Astrocyte (in vitro differentiated cells and primary cell): ENCODE measurements around the gene LBR. TPM values are rescaled to one million over a fixed set of nuclear protein-coding genes. Genes with fewer than 3 reads are reported as not detected.

Experiments
- DNase-seq: peaks from one replicate; pipeline ENCODE4 v3.0.0-alpha.2; 2010; ENCODE audit warnings: low read depth
- FAIRE-seq: peaks from 2 replicates; lab custom pipeline; 2011; peaks lifted over from hg19 to GRCh38; lab: Jason Lieb, UNC
- H2AFZ ChIP-seq: 2 replicates; pipeline ENCODE4 v1.6.0; 2012; ENCODE audit warnings: low read depth, low read length, inconsistent platforms
- H3K27ac ChIP-seq: 2 replicates; pipeline ENCODE4 v1.5.1; 2011; ENCODE audit warnings: low read depth, low read length, inconsistent platforms
- H3K27me3 ChIP-seq: 2 replicates; pipeline ENCODE4 v1.6.0; 2011; ENCODE audit warnings: low read length, inconsistent platforms; ENCODE audit not compliant: insufficient read depth
- H3K36me3 ChIP-seq: 2 replicates; pipeline ENCODE4 v1.5.1; 2011; ENCODE audit warnings: low read length, inconsistent platforms; ENCODE audit not compliant: insufficient read depth
- H3K4me1 ChIP-seq: 2 replicates; pipeline ENCODE4 v1.5.1; 2011; ENCODE audit warnings: low read length, inconsistent platforms; ENCODE audit not compliant: insufficient read depth
- H3K4me2 ChIP-seq: 2 replicates; pipeline ENCODE4 v1.6.0; 2012; ENCODE audit warnings: low read length, inconsistent platforms
- H3K4me3 ChIP-seq: 2 replicates; pipeline ENCODE4 v1.5.1; 2011; ENCODE audit warnings: low read depth, mild to moderate bottlenecking, low read length, inconsistent platforms; ENCODE audit not compliant: insufficient read depth
- H3K79me2 ChIP-seq: 2 replicates; pipeline ENCODE4 v1.6.0; 2012; ENCODE audit warnings: mild to moderate bottlenecking, low read length, inconsistent platforms; ENCODE audit not compliant: insufficient read depth
- H3K9ac ChIP-seq: 2 replicates; pipeline ENCODE4 v1.6.0; 2012; ENCODE audit warnings: mild to moderate bottlenecking, low read length, inconsistent platforms
- H3K9me3 ChIP-seq: 2 replicates; pipeline ENCODE4 v1.5.1; 2012; ENCODE audit warnings: low read depth, mild to moderate bottlenecking, low read length, inconsistent platforms; ENCODE audit not compliant: insufficient read depth
- H4K20me1 ChIP-seq: 2 replicates; pipeline ENCODE4 v1.6.0; 2012; ENCODE audit warnings: low read length, inconsistent platforms; ENCODE audit not compliant: insufficient read depth
- H3K27ac Mint-ChIP-seq: one replicate; pipeline ENCODE4 v1.8.0; 2021; ENCODE audit warnings: mild to moderate bottlenecking, mixed read lengths; ENCODE audit not compliant: unreplicated experiment
- H3K27me3 Mint-ChIP-seq: one replicate; pipeline ENCODE4 v1.8.0; 2021; ENCODE audit warnings: low read depth, mixed read lengths; ENCODE audit not compliant: unreplicated experiment
- H3K36me3 Mint-ChIP-seq: one replicate; pipeline ENCODE4 v1.8.0; 2021; ENCODE audit warnings: low read depth, mixed read lengths; ENCODE audit not compliant: unreplicated experiment
- H3K4me1 Mint-ChIP-seq: one replicate; pipeline ENCODE4 v1.8.0; 2021; ENCODE audit warnings: low read depth, mixed read lengths; ENCODE audit not compliant: unreplicated experiment
- H3K4me3 Mint-ChIP-seq: one replicate; pipeline ENCODE4 v1.8.0; 2021; ENCODE audit warnings: mild to moderate bottlenecking, moderate library complexity, mixed read lengths; ENCODE audit not compliant: unreplicated experiment
- H3K9me3 Mint-ChIP-seq: one replicate; pipeline ENCODE4 v1.8.0; 2021; ENCODE audit warnings: mild to moderate bottlenecking, mixed read lengths; ENCODE audit not compliant: unreplicated experiment
- CTCF ChIP-seq: IDR thresholded peaks from 2 replicates; pipeline ENCODE4 v1.5.1; 2011; ENCODE audit warnings: low read depth, mild to moderate bottlenecking, inconsistent platforms, low read length, moderate library complexity; ENCODE audit not compliant: insufficient read depth
- EZH2 ChIP-seq: IDR thresholded peaks from 2 replicates; pipeline ENCODE4 v1.6.1; 2012; ENCODE audit warnings: mild to moderate bottlenecking, low read length, inconsistent platforms; ENCODE audit not compliant: insufficient read depth
- total RNA-seq: library from RNA; stranded (reverse); gene quantifications from 2 replicates; pipeline ENCODE4 v1.2.1, GENCODE V29; 2021

The LBR gene
- total RNA-seq, 1 donor from 2014 or later, result 42.6 TPM

GRCh38 chr1:225406976-225407725, 20.7 kb downstream of the LBR start:
- no peak overlapping the region for H2AFZ ChIP-seq
- TF ChIP-seq EZH2, result no peak
- TF ChIP-seq CTCF, result no peak
- peaks cover 21% of the 10 kb centered on the region for H3K79me2 ChIP-seq
- no peak overlapping the region for H3K27ac ChIP-seq
- H3K4me1 ChIP-seq, result no peaks in the 10 kb centered on the region
- H3K4me2 ChIP-seq, result no peak overlapping the region
- H3K4me3 ChIP-seq, result no peak overlapping the region
- no peaks in the 10 kb centered on the region for H3K4me1 Mint-ChIP-seq
- H3K4me3 Mint-ChIP-seq, result no peak overlapping the region
- no peaks in the 10 kb centered on the region for H3K27me3 ChIP-seq
- H3K27ac Mint-ChIP-seq, result no peak overlapping the region
- FAIRE-seq, result no peak
- H3K36me3 Mint-ChIP-seq, result peaks cover 18% of the 10 kb centered on the region
- peaks cover 42% of the 10 kb centered on the region for H3K36me3 ChIP-seq
- H3K9ac ChIP-seq, result no peak overlapping the region
- H4K20me1 ChIP-seq, result peaks cover 7% of the 10 kb centered on the region
- H3K27me3 Mint-ChIP-seq, result no peaks in the 10 kb centered on the region
- H3K9me3 Mint-ChIP-seq, result no peaks in the 10 kb centered on the region
- H3K9me3 ChIP-seq, result no peaks in the 10 kb centered on the region
- no peak for DNase-seq

- no peak for DNase-seq
- H3K9me3 ChIP-seq, result no peaks in the 10 kb centered on the region
- H3K27ac ChIP-seq, result no peak overlapping the region
- H3K9ac ChIP-seq, result no peak overlapping the region
- H3K79me2 ChIP-seq, result peaks cover 3% of the 10 kb centered on the region
- peak; percentile 13 for FAIRE-seq
- H3K27me3 ChIP-seq, result no peaks in the 10 kb centered on the region
- no peaks in the 10 kb centered on the region for H3K4me1 ChIP-seq
- TF ChIP-seq EZH2 (no peak), CTCF (no peak)
- H3K4me3 ChIP-seq, result no peak overlapping the region
- H3K36me3 ChIP-seq, result peaks cover 18% of the 10 kb centered on the region
- Mint-ChIP-seq H3K27me3 (no peaks in the 10 kb centered on the region), H3K4me1 (no peaks in the 10 kb centered on the region), H3K4me3 (no peak overlapping the region), H3K9me3 (no peaks in the 10 kb centered on the region), H3K27ac (no peak overlapping the region), H3K36me3 (peaks cover 17% of the 10 kb centered on the region)
- H4K20me1 ChIP-seq, result no peaks in the 10 kb centered on the region
- H2AFZ ChIP-seq, result no peak overlapping the region
- no peak overlapping the region for H3K4me2 ChIP-seq
Observed at GRCh38 chr1:225400968-225401367, 26.9 kb downstream of the LBR start.

GRCh38 chr1:225396357-225396756, 31.5 kb downstream of the LBR start:
- Histone ChIP-seq H3K27ac (no peak overlapping the region), H3K4me2 (no peak overlapping the region), H3K36me3 (peaks cover 4% of the 10 kb centered on the region), H3K4me3 (no peak overlapping the region), H3K27me3 (no peaks in the 10 kb centered on the region), H3K79me2 (no peaks in the 10 kb centered on the region), H2AFZ (no peak overlapping the region), H3K4me1 (no peaks in the 10 kb centered on the region), H4K20me1 (no peaks in the 10 kb centered on the region), H3K9me3 (no peaks in the 10 kb centered on the region), H3K9ac (no peak overlapping the region)
- TF ChIP-seq CTCF, result no peak
- no peak for TF ChIP-seq EZH2
- H3K27ac Mint-ChIP-seq, result no peak overlapping the region
- no peaks in the 10 kb centered on the region for H3K9me3 Mint-ChIP-seq
- no peaks in the 10 kb centered on the region for H3K27me3 Mint-ChIP-seq
- FAIRE-seq (no peak), DNase-seq (no peak)
- no peak overlapping the region for H3K4me3 Mint-ChIP-seq
- peaks cover 14% of the 10 kb centered on the region for H3K36me3 Mint-ChIP-seq
- no peaks in the 10 kb centered on the region for H3K4me1 Mint-ChIP-seq
